HG03097 (cell line): ENCODE results near the gene CDKL4.
"Not testable (repeated sequence)": the region's sequence is repeated elsewhere in the genome, so short reads cannot be mapped to it uniquely, and the experiment has no call there.

ENCODE experiments used
- ATAC-seq: cut with Tn5 transposase; IDR thresholded peaks from one replicate; pipeline ENCODE4 v1.9.1; 2021; ENCODE audit not compliant: unreplicated experiment, low FRiP score

CDKL4 gene

DNA sequence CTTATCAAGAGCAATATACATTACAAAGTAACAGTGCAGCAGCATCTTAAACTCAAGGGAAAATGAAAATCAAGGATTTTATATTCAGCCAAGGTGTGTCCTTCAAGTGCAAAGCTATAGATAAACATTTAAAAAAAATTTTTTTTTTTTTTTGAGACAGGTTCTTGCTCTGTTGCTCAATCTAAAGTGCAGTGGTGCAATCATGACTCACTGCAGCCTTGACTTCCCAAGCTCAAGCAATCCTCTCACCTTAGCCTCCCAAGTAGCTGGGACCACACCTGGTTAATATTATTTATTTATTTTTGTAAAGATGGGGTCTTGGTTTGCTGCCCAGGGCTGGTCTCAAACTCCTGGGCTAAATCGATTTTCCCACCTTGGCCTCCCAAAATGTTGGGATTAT, 9.0 kb downstream of the CDKL4 start:
- ATAC-seq, result no peak

- no peak for ATAC-seq
These were observed 11.6 kb downstream of the CDKL4 start for GRCh38 chr2:39232141-39232540.

GRCh38 chr2:39228413-39229209, 15.2 kb downstream of the CDKL4 start:
- no peak for ATAC-seq

- peak; percentile 78 for ATAC-seq
These were observed 15.9 kb downstream of the CDKL4 start for GRCh38 chr2:39227628-39228412.

DNA sequence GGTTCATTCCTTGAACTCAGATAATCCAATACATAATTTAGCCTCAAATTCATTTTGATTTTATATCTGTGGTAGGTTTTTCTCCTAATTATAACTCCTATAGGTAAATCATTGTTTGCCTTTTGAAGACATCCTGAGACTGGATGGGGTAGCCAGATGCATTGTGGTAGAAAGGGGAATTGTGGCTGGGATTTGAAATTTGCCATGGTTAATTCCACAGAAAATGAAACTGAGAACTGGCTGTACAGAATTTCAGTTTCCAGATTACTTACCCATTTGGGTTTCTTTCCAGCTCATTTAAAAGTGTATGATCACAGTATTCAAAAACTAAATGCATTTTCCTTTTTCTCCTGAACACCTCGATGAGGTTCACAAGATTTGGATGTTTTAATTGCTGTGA, 18.2 kb downstream of the CDKL4 start:
- ATAC-seq, result no peak

- ATAC-seq, result no peak
These were observed 19.9 kb downstream of the CDKL4 start for GRCh38 chr2:39223909-39224308.

- no peak for ATAC-seq
These were observed 22.3 kb downstream of the CDKL4 start for GRCh38 chr2:39221459-39221858.

- no peak for ATAC-seq
These were observed 23.6 kb downstream of the CDKL4 start for GRCh38 chr2:39220136-39220535.

DNA sequence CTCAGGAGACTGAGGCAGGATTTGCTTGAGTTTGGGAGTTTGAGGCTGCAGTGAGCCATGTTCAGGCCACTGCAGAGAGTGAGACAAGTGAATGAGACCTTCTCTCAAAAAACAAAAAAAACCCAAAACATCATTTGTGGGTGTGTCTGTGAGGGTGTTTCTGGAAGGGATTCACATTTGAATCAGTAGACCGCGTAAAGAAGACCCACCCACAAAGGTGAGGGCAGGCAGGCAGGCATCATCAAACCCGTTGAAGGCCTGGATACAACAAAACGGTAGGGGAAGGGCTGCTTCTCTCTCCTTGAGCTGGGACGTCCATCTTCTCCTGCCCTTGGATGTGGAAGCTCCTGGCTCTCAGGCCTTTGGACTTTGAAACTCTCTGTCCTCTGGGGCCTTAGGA, 25.4 kb downstream of the CDKL4 start:
- no peak for ATAC-seq

- ATAC-seq, result peak; percentile 37
These were observed 26.6 kb downstream of the CDKL4 start for GRCh38 chr2:39217192-39217550.

DNA sequence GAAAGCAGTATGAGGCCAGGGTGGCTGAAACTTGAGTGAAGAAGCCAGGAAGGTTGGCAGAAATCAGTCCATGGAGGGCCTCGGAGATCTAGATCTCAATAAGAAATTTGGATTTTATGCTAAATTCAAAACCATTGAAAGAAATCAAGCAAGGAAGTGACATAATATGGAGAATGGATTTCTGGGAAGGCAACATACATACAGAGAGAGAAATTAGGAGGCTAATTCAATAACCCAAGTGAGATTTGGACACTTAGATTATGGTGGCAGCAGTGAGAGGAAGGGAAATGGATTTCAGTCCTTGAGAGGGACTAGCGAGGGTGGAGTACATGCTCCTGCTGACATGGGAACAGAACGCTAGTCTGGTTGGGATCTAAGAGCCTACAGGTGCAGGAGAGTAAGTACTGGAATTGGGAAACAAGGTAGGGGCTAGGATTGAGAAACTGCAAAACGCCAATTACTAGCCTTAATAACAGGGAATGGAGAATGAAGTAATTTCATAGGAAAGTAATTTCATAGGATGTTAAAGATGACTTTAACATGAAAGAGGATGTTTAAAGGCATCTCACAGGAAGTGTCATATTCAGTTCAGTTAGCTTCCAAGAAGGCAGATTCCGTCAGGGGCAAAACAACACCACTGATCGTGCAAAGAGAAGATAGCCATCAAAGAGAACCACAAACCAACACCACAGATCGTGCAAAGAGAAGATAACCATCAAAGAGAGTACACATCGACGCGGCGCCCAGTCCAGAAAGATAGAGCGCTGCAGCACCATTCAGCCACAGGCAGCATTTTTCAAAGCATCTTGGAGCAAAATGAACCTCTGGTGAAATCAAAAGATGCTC, 27.2 kb downstream of the CDKL4 start:
- ATAC-seq, result peak; percentile 84

- no peak for ATAC-seq
These were observed 28.2 kb downstream of the CDKL4 start for GRCh38 chr2:39215545-39215944.

- ATAC-seq, result no peak
These were observed 30.8 kb downstream of the CDKL4 start for GRCh38 chr2:39213015-39213414.

DNA sequence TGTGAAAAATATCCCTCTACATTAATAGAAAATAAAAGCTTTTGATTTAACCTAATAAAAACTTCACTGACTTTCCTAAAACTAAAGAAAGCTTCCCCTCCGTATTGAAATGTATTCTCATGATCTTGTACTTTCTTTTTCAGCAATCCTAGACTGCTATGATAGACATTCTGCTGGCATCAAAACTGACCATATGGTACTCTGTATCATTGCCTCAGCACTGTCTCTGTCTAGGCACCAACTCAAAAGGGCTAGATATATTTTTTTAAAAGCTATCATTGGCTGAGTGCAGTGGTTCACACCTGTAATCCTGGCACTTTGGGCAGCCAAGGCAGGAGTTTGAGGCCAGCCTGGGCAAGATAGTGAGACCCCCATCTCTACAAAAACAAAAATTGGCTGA, 32.9 kb downstream of the CDKL4 start:
- no peak for ATAC-seq

DNA sequence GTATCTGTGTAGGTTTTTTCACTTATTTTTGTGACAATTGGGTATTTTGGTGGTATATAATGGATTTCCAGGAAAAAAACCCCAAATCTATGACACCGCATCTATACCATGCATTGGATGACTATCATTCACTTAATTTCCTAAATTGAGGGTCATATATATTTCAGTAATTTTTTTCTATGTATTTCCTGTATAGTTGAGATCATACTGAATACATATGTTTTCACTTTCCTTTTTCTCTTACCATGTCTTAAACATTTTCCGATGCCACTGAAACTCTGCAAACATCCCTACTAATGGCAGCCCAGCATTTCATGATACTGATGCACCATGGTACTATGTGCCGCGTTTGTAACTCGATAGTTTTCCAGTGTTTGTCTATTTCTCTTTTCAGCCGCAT, 40.4 kb downstream of the CDKL4 start:
- ATAC-seq, result no peak

- no peak for ATAC-seq
These were observed 41.0 kb downstream of the CDKL4 start for GRCh38 chr2:39202639-39203369.

DNA sequence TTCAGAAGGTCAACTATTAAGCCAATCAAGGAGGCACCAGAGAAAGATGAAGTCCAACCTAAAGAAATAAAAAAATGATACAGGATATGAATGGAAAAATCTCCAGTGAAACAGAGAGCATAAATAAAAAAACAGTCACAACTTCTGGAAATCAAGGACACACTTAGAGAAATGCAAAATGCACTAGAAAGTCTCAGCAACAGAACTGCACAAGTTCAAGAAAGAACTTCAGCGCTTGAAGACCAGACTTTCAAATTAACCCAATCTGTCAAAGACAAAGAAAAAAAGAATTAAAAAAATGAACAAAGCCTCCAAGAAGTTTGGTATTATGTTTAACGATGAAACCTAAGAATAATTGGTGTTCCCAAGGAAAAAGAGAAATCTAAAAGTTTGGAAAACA, 46.8 kb downstream of the CDKL4 start:
- not testable (repeated sequence) for ATAC-seq

DNA sequence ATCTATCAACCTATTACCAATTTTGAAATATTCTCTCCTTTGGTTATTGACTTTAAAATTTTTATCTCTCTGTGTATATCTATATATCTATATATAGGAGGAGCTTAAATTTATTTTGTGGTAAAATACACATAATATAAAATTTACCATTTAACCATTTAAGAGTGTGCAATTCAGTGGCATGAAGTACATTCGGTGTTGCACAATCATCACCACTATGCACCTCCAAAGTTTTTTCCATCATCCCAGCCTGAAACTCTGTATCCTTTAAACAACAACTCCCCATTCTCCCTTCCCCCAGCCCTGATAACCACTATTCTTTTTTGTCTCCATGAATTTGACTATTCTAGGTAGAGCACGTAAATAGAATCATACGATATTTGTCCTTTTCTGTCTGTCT, 49.1 kb downstream of the CDKL4 start:
- ATAC-seq, result no peak

DNA sequence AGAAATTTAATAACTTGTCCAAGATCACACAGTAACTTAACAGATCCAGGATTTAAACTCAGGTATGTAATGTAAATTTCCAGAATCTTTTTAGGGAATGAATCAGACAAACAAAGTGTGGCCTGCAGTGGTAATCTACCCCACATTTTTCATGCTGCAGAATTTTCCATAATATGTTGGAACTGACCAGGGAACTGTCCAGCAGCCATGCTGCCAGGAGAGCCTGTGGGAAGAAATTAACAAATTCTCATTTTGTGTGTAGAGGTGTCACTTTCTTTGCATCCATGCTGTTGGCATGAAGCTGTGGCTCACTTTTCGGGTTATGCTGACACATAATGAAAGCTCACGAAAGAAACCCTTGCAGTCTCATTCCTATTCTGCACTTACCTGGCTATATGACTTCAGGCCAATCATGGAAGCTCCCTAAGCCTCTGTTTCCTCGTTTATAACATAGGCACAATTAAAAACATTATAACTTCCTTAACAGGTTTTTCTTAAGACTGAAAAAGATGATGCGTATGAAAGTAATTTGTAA, 54.7 kb downstream of the CDKL4 start:
- no peak for ATAC-seq

- no peak for ATAC-seq
These were observed 60.1 kb downstream of the CDKL4 start for GRCh38 chr2:39183673-39184072.
